HCT116 (cell line): ENCODE measurements around the gene COL4A3.

Experiments used
- CBX3 ChIP-seq: IDR thresholded peaks from 2 replicates; pipeline ENCODE4 v1.6.1; 2012; ENCODE audit warnings: low read depth
- CEBPB ChIP-seq: IDR thresholded peaks from 2 replicates; pipeline ENCODE4 v1.6.1; 2012; ENCODE audit warnings: low read depth
- ELF1 ChIP-seq: IDR thresholded peaks from 2 replicates; pipeline ENCODE4 v1.6.1; 2012; ENCODE audit warnings: low read depth, borderline replicate concordance
- EZH2 ChIP-seq: fragments of 200-600 bp; sonication (generic); IDR thresholded peaks from 2 replicates; pipeline ENCODE4 v1.6.1; 2017; ENCODE audit warnings: antibody characterized with exemption, mixed run types
- MAX ChIP-seq: IDR thresholded peaks from 2 replicates; pipeline ENCODE4 v1.6.1; 2012
- POLR2A ChIP-seq: IDR thresholded peaks from 2 replicates; pipeline ENCODE4 v1.7.0; 2011; ENCODE audit warnings: borderline replicate concordance; ENCODE audit not compliant: insufficient read depth, insufficient read length; ENCODE audit errors: extremely low read depth
- POLR2AphosphoS5 ChIP-seq: IDR thresholded peaks from 2 replicates; pipeline ENCODE4 v1.6.1; 2011; ENCODE audit warnings: mild to moderate bottlenecking, low read depth, low read length, moderate library complexity
- SIN3A ChIP-seq: IDR thresholded peaks from 2 replicates; pipeline ENCODE4 v1.6.1; 2012; ENCODE audit warnings: low read depth
- SP1 ChIP-seq: IDR thresholded peaks from 2 replicates; pipeline ENCODE4 v1.6.1; 2012; ENCODE audit warnings: low read depth
- TCF7L2 ChIP-seq: IDR thresholded peaks from 2 replicates; pipeline ENCODE4 v1.7.0; 2011; ENCODE audit warnings: borderline replicate concordance, inconsistent platforms; ENCODE audit not compliant: insufficient read depth, insufficient read length; ENCODE audit errors: extremely low read depth
- ZFX ChIP-seq: fragments of 450-650 bp; IDR thresholded peaks from 2 replicates; pipeline ENCODE4 v1.6.1; 2017
- TF ChIP-seq, protein P1 (sequence below), 3 experiments: fragments of 200-600 bp in 1 of 3; sonication (generic) in 1 of 3; IDR thresholded peaks in 2 of 3; conservative IDR thresholded peaks in 1 of 3; 2 replicates each; pipeline ENCODE4 v1.5.1; 2012 to 2017; ENCODE audit warnings: low read depth in 2 of 3, low read length in 2 of 3, antibody characterized with exemption in 1 of 3, borderline replicate concordance in 1 of 3, control low read depth in 1 of 3, mild to moderate bottlenecking in 1 of 3, mixed read lengths in 1 of 3, mixed run types in 1 of 3, moderate library complexity in 1 of 3; ENCODE audit not compliant: insufficient read depth in 1 of 3
- TF ChIP-seq, protein P2 (sequence below): IDR thresholded peaks from 2 replicates; pipeline ENCODE4 v1.6.1; 2012

- no peak for TF ChIP-seq POLR2A
- TF ChIP-seq, protein P1, sequence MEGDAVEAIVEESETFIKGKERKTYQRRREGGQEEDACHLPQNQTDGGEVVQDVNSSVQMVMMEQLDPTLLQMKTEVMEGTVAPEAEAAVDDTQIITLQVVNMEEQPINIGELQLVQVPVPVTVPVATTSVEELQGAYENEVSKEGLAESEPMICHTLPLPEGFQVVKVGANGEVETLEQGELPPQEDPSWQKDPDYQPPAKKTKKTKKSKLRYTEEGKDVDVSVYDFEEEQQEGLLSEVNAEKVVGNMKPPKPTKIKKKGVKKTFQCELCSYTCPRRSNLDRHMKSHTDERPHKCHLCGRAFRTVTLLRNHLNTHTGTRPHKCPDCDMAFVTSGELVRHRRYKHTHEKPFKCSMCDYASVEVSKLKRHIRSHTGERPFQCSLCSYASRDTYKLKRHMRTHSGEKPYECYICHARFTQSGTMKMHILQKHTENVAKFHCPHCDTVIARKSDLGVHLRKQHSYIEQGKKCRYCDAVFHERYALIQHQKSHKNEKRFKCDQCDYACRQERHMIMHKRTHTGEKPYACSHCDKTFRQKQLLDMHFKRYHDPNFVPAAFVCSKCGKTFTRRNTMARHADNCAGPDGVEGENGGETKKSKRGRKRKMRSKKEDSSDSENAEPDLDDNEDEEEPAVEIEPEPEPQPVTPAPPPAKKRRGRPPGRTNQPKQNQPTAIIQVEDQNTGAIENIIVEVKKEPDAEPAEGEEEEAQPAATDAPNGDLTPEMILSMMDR (IDR thresholded peaks at IDR 0.05 in 2 of 3, conservative IDR thresholded peaks at IDR 0.05 in 1 of 3; ENCODE audit: borderline replicate concordance in 1 of 3, insufficient read depth in 1 of 3, low read depth in 2 of 3, low read length in 2 of 3) = no peak
- no peak for TF ChIP-seq EZH2
- no peak for TF ChIP-seq SIN3A
- no peak for TF ChIP-seq CEBPB
- no peak for TF ChIP-seq SP1
- no peak for TF ChIP-seq POLR2AphosphoS5
- no peak for TF ChIP-seq MAX
- TF ChIP-seq, protein P2, sequence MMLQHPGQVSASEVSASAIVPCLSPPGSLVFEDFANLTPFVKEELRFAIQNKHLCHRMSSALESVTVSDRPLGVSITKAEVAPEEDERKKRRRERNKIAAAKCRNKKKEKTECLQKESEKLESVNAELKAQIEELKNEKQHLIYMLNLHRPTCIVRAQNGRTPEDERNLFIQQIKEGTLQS = no peak
- TF ChIP-seq ELF1 = no peak
- no peak for TF ChIP-seq TCF7L2
- TF ChIP-seq ZFX = no peak
- TF ChIP-seq CBX3 = no peak
These were observed 179.8 kb downstream of the COL4A3 start for GRCh38 chr2:227344231-227344630.
